SU-DHL-6 (cell line): ENCODE results near the gene MYO1H.

Experiments used
- H2AFZ ChIP-seq: fragments of 200-600 bp; sonication (generic); 2 replicates; pipeline ENCODE4 v1.6.1; 2014; ENCODE audit warnings: low read depth, mild to moderate bottlenecking, moderate library complexity, mixed read lengths, antibody characterized with exemption, low read length; ENCODE audit not compliant: severe bottlenecking
- H3F3A ChIP-seq: fragments of 200-600 bp; shearing (Covaris generic); 2 replicates; pipeline ENCODE4 v1.6.0; 2016; ENCODE audit warnings: antibody characterized with exemption, mild to moderate bottlenecking; ENCODE audit not compliant: insufficient read depth
- H3K27ac ChIP-seq: fragments of 200-600 bp; sonication (generic); 2 replicates; pipeline ENCODE4 v1.5.1; 2016; ENCODE audit warnings: low read depth, mild to moderate bottlenecking, low read length, moderate library complexity, mixed read lengths
- H3K27me3 ChIP-seq: fragments of 200-600 bp; sonication (generic), shearing (Covaris generic); 2 replicates; pipeline ENCODE4 v1.6.0; 2014; ENCODE audit warnings: mild to moderate bottlenecking, low read length
- H3K36me3 ChIP-seq: fragments of 200-600 bp; sonication (generic); 2 replicates; pipeline ENCODE4 v1.6.1; 2014; ENCODE audit warnings: mild to moderate bottlenecking, low read length, mixed read lengths
- H3K4me2 ChIP-seq: fragments of 300-600, 200-600 bp; shearing (Covaris generic), sonication (generic); 2 replicates; pipeline ENCODE4 v1.6.0; 2014; ENCODE audit warnings: low read length, low read depth, mild to moderate bottlenecking; ENCODE audit not compliant: poor library complexity, severe bottlenecking
- H3K4me3 ChIP-seq: fragments of 200-600 bp; sonication (generic); 2 replicates; pipeline ENCODE4 v1.5.1; 2014; ENCODE audit warnings: antibody characterized with exemption, low read length, mild to moderate bottlenecking, mixed read lengths; ENCODE audit not compliant: insufficient read depth, poor library complexity, severe bottlenecking
- H3K79me2 ChIP-seq: fragments of 200-600 bp; sonication (generic); 2 replicates; pipeline ENCODE4 v1.6.1; 2014; ENCODE audit warnings: mild to moderate bottlenecking, low read length, moderate library complexity; ENCODE audit not compliant: insufficient read depth
- H3K9ac ChIP-seq: fragments of 200-600 bp; sonication (generic); 2 replicates; pipeline ENCODE4 v1.7.0; 2014; ENCODE audit warnings: mild to moderate bottlenecking, low read length
- H3K9me2 ChIP-seq: fragments of 200-600 bp; sonication (generic); replicated peaks from 2 replicates; pipeline ENCODE4 v1.6.1; 2014; ENCODE audit warnings: low read length; ENCODE audit not compliant: insufficient read depth
- H3K9me3 ChIP-seq: fragments of 200-600 bp; sonication (generic); 2 replicates; pipeline ENCODE4 v1.6.1; 2014; ENCODE audit warnings: low read length, mixed read lengths; ENCODE audit not compliant: insufficient read depth
- H4K20me1 ChIP-seq: fragments of 200-600 bp; sonication (generic); 2 replicates; pipeline ENCODE4 v1.6.1; 2014; ENCODE audit warnings: low read depth, mild to moderate bottlenecking, antibody characterized with exemption, low read length, moderate library complexity, mixed read lengths
- EZH2phosphoT487 ChIP-seq: fragments of 200-600 bp; sonication (generic), shearing (Covaris generic); conservative IDR thresholded peaks from 2 replicates; pipeline ENCODE4 v1.6.1; 2018; ENCODE audit warnings: mild to moderate bottlenecking, antibody characterized with exemption, low read length, moderate library complexity, mixed read lengths
- TF ChIP-seq, protein P1 (sequence below): fragments of 200-600 bp; sonication (generic); IDR thresholded peaks from one replicate; pipeline ENCODE4 v1.5.1; 2017; ENCODE audit warnings: antibody characterized with exemption, mild to moderate bottlenecking, low read length, moderate library complexity; ENCODE audit not compliant: insufficient read depth, poor library complexity, severe bottlenecking

Gene MYO1H

GRCh38 chr12:109307051-109307450, 40.6 kb upstream of the MYO1H start:
- TF ChIP-seq, protein P1, sequence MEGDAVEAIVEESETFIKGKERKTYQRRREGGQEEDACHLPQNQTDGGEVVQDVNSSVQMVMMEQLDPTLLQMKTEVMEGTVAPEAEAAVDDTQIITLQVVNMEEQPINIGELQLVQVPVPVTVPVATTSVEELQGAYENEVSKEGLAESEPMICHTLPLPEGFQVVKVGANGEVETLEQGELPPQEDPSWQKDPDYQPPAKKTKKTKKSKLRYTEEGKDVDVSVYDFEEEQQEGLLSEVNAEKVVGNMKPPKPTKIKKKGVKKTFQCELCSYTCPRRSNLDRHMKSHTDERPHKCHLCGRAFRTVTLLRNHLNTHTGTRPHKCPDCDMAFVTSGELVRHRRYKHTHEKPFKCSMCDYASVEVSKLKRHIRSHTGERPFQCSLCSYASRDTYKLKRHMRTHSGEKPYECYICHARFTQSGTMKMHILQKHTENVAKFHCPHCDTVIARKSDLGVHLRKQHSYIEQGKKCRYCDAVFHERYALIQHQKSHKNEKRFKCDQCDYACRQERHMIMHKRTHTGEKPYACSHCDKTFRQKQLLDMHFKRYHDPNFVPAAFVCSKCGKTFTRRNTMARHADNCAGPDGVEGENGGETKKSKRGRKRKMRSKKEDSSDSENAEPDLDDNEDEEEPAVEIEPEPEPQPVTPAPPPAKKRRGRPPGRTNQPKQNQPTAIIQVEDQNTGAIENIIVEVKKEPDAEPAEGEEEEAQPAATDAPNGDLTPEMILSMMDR: no peak
- TF ChIP-seq EZH2phosphoT487: no peak
- H3K9ac ChIP-seq: no peak overlapping the region
- no peak overlapping the region for H3K4me2 ChIP-seq
- H3F3A ChIP-seq: peaks cover 14% of the 10 kb centered on the region
- H4K20me1 ChIP-seq: no peaks in the 10 kb centered on the region
- H3K79me2 ChIP-seq: no peaks in the 10 kb centered on the region
- H3K27me3 ChIP-seq: no peaks in the 10 kb centered on the region
- H3K27ac ChIP-seq: no peak overlapping the region
- no peaks in the 10 kb centered on the region for H3K9me2 ChIP-seq
- H2AFZ ChIP-seq: no peak overlapping the region
- no peaks in the 10 kb centered on the region for H3K36me3 ChIP-seq
- no peaks in the 10 kb centered on the region for H3K9me3 ChIP-seq
- H3K4me3 ChIP-seq: no peak overlapping the region

GRCh38 chr12:109308534-109309380, 38.9 kb upstream of the MYO1H start, which contains the start of gene FOXN4:
Gene FOXN4, minus strand, starts transcription at chr12:109309284. Its CDS starts 963 bp downstream, at chr12:109308321.
- Histone ChIP-seq H3K9ac (peak within 1 kb of the TSS; percentile 87), H3K79me2 (no peaks in the 10 kb centered on the region), H2AFZ (peak within 1 kb of the TSS; percentile 98), H3K27ac (peak within 1 kb of the TSS; percentile 62), H4K20me1 (no peaks in the 10 kb centered on the region), H3K27me3 (no peaks in the 10 kb centered on the region), H3F3A (peaks cover 14% of the 10 kb centered on the region), H3K36me3 (no peaks in the 10 kb centered on the region), H3K4me2 (peak within 1 kb of the TSS; percentile 93), H3K9me2 (no peaks in the 10 kb centered on the region), H3K9me3 (no peaks in the 10 kb centered on the region), H3K4me3 (peak within 1 kb of the TSS; percentile 83)
- no peak for TF ChIP-seq EZH2phosphoT487
- TF ChIP-seq, protein P1: no peak

- Histone ChIP-seq H3K79me2 (no peaks in the 10 kb centered on the region), H2AFZ (peak overlapping the region; percentile 98), H3K9me3 (no peaks in the 10 kb centered on the region), H4K20me1 (no peaks in the 10 kb centered on the region), H3K36me3 (no peaks in the 10 kb centered on the region), H3K9ac (peak overlapping the region; percentile 87), H3K27me3 (no peaks in the 10 kb centered on the region), H3K4me3 (peak overlapping the region; percentile 83), H3K4me2 (peak overlapping the region; percentile 93), H3K9me2 (no peaks in the 10 kb centered on the region), H3F3A (peaks cover 14% of the 10 kb centered on the region), H3K27ac (peak overlapping the region; percentile 62)
- TF ChIP-seq, protein P1: no peak
- TF ChIP-seq EZH2phosphoT487: no peak
Observed at GRCh38 chr12:109309381-109310246, 38.1 kb upstream of the MYO1H start.
